ELF-1 (cell line): Measurements from ENCODE around the gene LIN37.
"Not testable (repeated sequence)": the region's sequence is repeated elsewhere in the genome, so short reads cannot be mapped to it uniquely, and the experiment has no call there.

Source experiments
- DNase-seq: peaks from one replicate; pipeline ENCODE4 v3.0.0-alpha.2; 2016; ENCODE audit warnings: low read depth, low spot score

LIN37 gene

GRCh38 chr19:35752746-35753350, 4.5 kb downstream of the LIN37 start:
- no peak for DNase-seq

GRCh38 chr19:35753634-35754369, 5.4 kb downstream of the LIN37 start:
- no peak for DNase-seq

- no peak for DNase-seq
Observed at GRCh38 chr19:35754370-35755130, 6.2 kb downstream of the LIN37 start.

- DNase-seq = peak; percentile 29
Observed at GRCh38 chr19:35755131-35755549, 6.8 kb downstream of the LIN37 start.

GRCh38 chr19:35755550-35756376, 7.4 kb downstream of the LIN37 start:
- peak; percentile 26 for DNase-seq

GRCh38 chr19:35756377-35757230, 8.2 kb downstream of the LIN37 start, which contains the start of gene HSPB6:
Gene HSPB6, minus strand, starts transcription at chr19:35757029. Its CDS starts 21 bp downstream, at chr19:35757008.
- DNase-seq = peak; percentile 56

- peak; percentile 93 for DNase-seq
Observed at GRCh38 chr19:35757231-35757748, 8.9 kb downstream of the LIN37 start.

GRCh38 chr19:35757749-35758608, 9.6 kb downstream of the LIN37 start, which contains the start of gene PROSER3:
Gene PROSER3, plus strand, starts transcription at chr19:35758176. Its CDS starts 40 bp downstream, at chr19:35758216.
- peak; percentile 100 for DNase-seq

- no peak for DNase-seq
Observed at GRCh38 chr19:35759697-35760096, 11.3 kb downstream of the LIN37 start.

- DNase-seq = no peak
Observed at GRCh38 chr19:35760711-35761349, 12.5 kb downstream of the LIN37 start.

GRCh38 chr19:35764432-35765315, 16.3 kb downstream of the LIN37 start:
- DNase-seq = no peak

GRCh38 chr19:35766571-35767104, 18.3 kb downstream of the LIN37 start:
- DNase-seq = no peak

GRCh38 chr19:35767288-35768081, 19.1 kb downstream of the LIN37 start:
- DNase-seq = peak; percentile 70

- DNase-seq = no peak
Observed at GRCh38 chr19:35768082-35768421, 19.7 kb downstream of the LIN37 start.

GRCh38 chr19:35772362-35772761, 24.0 kb downstream of the LIN37 start:
- not testable (repeated sequence) for DNase-seq

- no peak for DNase-seq
Observed at GRCh38 chr19:35773020-35773806, 24.8 kb downstream of the LIN37 start.
